Neural crest cell (in vitro differentiated cells): ENCODE measurements around the gene PKP4. TPM values are rescaled to one million over a fixed set of nuclear protein-coding genes. Genes with fewer than 3 reads are reported as not detected.

Source experiments
- DNase-seq: peaks from one replicate; pipeline ENCODE4 v3.0.0; 2021; ENCODE audit warnings: low read depth, mixed read lengths, low spot score
- H3K27ac Mint-ChIP-seq: one replicate; pipeline ENCODE4 v1.8.0; 2021; ENCODE audit warnings: mild to moderate bottlenecking, mixed read lengths; ENCODE audit not compliant: unreplicated experiment
- H3K27me3 Mint-ChIP-seq: 2 replicates; pipeline ENCODE4 v1.8.0; 2021; ENCODE audit warnings: low read depth, mild to moderate bottlenecking, mixed read lengths
- H3K36me3 Mint-ChIP-seq: 2 replicates; pipeline ENCODE4 v1.8.0; 2021; ENCODE audit warnings: low read depth, mild to moderate bottlenecking, mixed read lengths
- H3K4me1 Mint-ChIP-seq: 2 replicates; pipeline ENCODE4 v1.8.0; 2021; ENCODE audit warnings: mixed read lengths
- H3K4me3 Mint-ChIP-seq: one replicate; pipeline ENCODE4 v1.8.0; 2021; ENCODE audit warnings: mild to moderate bottlenecking, mixed read lengths
- H3K9me3 Mint-ChIP-seq: 2 replicates; pipeline ENCODE4 v1.8.0; 2021; ENCODE audit warnings: mixed read lengths
- CTCF ChIP-seq: fragments of 200-600 bp; sonication (generic); conservative IDR thresholded peaks from 2 replicates; pipeline ENCODE4 v1.5.0; 2021; ENCODE audit warnings: antibody characterized with exemption, mild to moderate bottlenecking
- long read RNA-seq: library from polyadenylated mRNA; unstranded; transcript quantifications from one replicate; pipeline ENCODE4 v2.0.0, GENCODE V29; 2020
- total RNA-seq: library from RNA; stranded (reverse); gene quantifications from 2 replicates; pipeline ENCODE4 v1.2.1, GENCODE V29; 2021

The PKP4 gene
- total RNA-seq, result 42.7 and 52.7 TPM in 2 replicates
- long read RNA-seq, partial matches to known transcripts, result 23 of 33 reads
- long read RNA-seq, other reads (novel, unspliced or antisense), result 8 of 33 reads

- TF ChIP-seq CTCF, result no peak
- peak; percentile 79 for DNase-seq
- Mint-ChIP-seq H3K9me3 (no peaks in the 10 kb centered on the region), H3K4me1 (peaks cover 28% of the 10 kb centered on the region), H3K27ac (peak within 1 kb of the TSS; percentile 95), H3K36me3 (no peaks in the 10 kb centered on the region), H3K4me3 (peak within 1 kb of the TSS; percentile 97), H3K27me3 (peaks cover 20% of the 10 kb centered on the region)
These were observed at the start of gene PKP4, which contains the start of gene CCDC148 for GRCh38 chr2:158456309-158457066. PKP4 (plus strand) TSS chr2:158456952; CDS start chr2:158533185, 76,233 bp downstream. CCDC148 (minus strand) TSS chr2:158456753; CDS start chr2:158456439, 314 bp downstream.

GRCh38 chr2:158407031-158407430, 49.7 kb upstream of the PKP4 start:
- no peak overlapping the region for H3K4me3 Mint-ChIP-seq
- no peak for TF ChIP-seq CTCF
- H3K27me3 Mint-ChIP-seq, result no peaks in the 10 kb centered on the region
- peaks cover 10% of the 10 kb centered on the region for H3K9me3 Mint-ChIP-seq
- H3K27ac Mint-ChIP-seq, result no peak overlapping the region
- H3K36me3 Mint-ChIP-seq, result no peaks in the 10 kb centered on the region
- no peak for DNase-seq
- H3K4me1 Mint-ChIP-seq, result peaks cover 5% of the 10 kb centered on the region

- TF ChIP-seq CTCF, result no peak
- H3K27me3 Mint-ChIP-seq, result no peaks in the 10 kb centered on the region
- no peak for DNase-seq
- no peaks in the 10 kb centered on the region for H3K4me1 Mint-ChIP-seq
- H3K27ac Mint-ChIP-seq, result no peak overlapping the region
- no peak overlapping the region for H3K4me3 Mint-ChIP-seq
- H3K9me3 Mint-ChIP-seq, result peaks cover 10% of the 10 kb centered on the region
- H3K36me3 Mint-ChIP-seq, result no peaks in the 10 kb centered on the region
These were observed 46.6 kb upstream of the PKP4 start for GRCh38 chr2:158410132-158410531.

GRCh38 chr2:158411748-158412147, 45.0 kb upstream of the PKP4 start:
- no peaks in the 10 kb centered on the region for H3K36me3 Mint-ChIP-seq
- H3K4me1 Mint-ChIP-seq, result no peaks in the 10 kb centered on the region
- peaks cover 10% of the 10 kb centered on the region for H3K9me3 Mint-ChIP-seq
- no peak for TF ChIP-seq CTCF
- no peaks in the 10 kb centered on the region for H3K27me3 Mint-ChIP-seq
- DNase-seq, result no peak
- no peak overlapping the region for H3K27ac Mint-ChIP-seq
- no peak overlapping the region for H3K4me3 Mint-ChIP-seq

- no peaks in the 10 kb centered on the region for H3K27me3 Mint-ChIP-seq
- no peak for DNase-seq
- no peak overlapping the region for H3K4me3 Mint-ChIP-seq
- H3K36me3 Mint-ChIP-seq, result no peaks in the 10 kb centered on the region
- no peaks in the 10 kb centered on the region for H3K4me1 Mint-ChIP-seq
- H3K9me3 Mint-ChIP-seq, result peaks cover 10% of the 10 kb centered on the region
- no peak for TF ChIP-seq CTCF
- no peak overlapping the region for H3K27ac Mint-ChIP-seq
These were observed 44.5 kb upstream of the PKP4 start for GRCh38 chr2:158412206-158412605.
